Activated naive CD4-positive, alpha-beta T cell treated with anti-CD3 and anti-CD28 coated beads, Interleukin-2, amount 50 U/mL, for 24 hours (primary cell): ENCODE measurements around the gene SWI5.

Experiments used
- H3K27ac Mint-ChIP-seq: one replicate; pipeline ENCODE4 v1.8.0; 2021; ENCODE audit warnings: mild to moderate bottlenecking, mixed read lengths
- H3K27me3 Mint-ChIP-seq: one replicate; pipeline ENCODE4 v1.8.0; 2021; ENCODE audit warnings: mixed read lengths
- H3K36me3 Mint-ChIP-seq: one replicate; pipeline ENCODE4 v1.8.0; 2021; ENCODE audit warnings: mixed read lengths
- H3K4me1 Mint-ChIP-seq: one replicate; pipeline ENCODE4 v1.8.0; 2021; ENCODE audit warnings: mixed read lengths
- H3K4me3 Mint-ChIP-seq: one replicate; pipeline ENCODE4 v1.8.0; 2021; ENCODE audit warnings: mild to moderate bottlenecking, mixed read lengths
- H3K9me3 Mint-ChIP-seq: one replicate; pipeline ENCODE4 v1.8.0; 2021; ENCODE audit warnings: mixed read lengths

The SWI5 gene

DNA sequence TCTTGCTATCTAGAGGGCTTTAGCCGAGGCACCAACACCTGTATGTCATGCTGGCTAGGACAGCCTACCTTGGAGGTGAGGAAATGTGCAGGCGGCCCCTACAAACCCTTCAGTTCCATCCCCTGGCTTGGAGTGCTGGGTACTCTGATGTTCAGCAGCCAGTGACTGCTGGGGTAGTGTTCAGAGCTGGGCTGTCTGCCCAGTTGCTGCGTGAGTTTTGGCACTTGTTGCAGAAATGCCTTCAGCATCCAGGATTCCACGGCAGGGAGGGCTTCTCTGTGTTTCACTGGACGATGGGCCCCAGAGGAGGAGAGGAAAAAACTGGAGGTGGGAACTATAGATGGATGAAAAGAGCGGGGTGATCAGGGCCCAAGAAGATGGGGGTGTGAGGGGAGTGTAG lies 10.4 kb downstream of the SWI5 start:
- Mint-ChIP-seq H3K27ac (no peak overlapping the region), H3K9me3 (no peaks in the 10 kb centered on the region), H3K36me3 (peaks cover 5% of the 10 kb centered on the region), H3K4me3 (no peak overlapping the region), H3K27me3 (no peaks in the 10 kb centered on the region), H3K4me1 (no peaks in the 10 kb centered on the region)

DNA sequence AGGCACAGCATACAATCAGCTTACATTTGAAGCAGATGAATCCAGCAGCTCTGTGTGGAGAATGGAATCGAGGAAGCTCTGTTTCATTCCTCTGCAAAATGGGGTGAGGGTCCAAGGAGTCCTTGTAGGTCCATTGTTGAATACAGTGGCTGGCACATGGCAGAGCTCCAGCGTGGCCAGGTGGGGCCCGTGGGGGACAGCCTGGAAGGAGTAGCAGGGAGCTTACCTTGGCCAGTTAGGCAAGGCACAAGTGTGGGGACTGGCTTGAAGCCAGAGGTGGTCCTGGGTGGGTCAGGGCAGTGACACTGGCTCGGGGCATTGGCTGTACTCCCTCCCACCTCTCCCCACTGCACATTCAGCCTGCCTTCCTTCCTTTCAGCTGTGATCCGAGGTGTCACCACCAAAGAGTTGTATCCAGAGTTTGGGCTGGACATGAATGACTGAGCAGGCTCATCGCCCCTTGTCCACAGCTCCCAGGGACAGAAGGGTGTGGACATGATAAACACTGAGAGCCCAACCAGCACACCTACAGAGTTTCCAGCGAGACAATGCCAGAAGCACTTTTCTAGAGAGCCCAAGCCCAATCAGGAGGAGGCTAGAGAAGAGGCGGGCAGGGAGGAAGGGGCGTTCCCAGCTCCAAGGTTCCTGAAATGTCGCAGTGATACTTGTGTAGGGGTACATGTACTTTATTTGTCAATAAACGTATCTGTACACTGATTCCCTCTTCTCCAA lies 12.4 kb downstream of the SWI5 start:
- Mint-ChIP-seq H3K27ac (no peak overlapping the region), H3K4me1 (no peaks in the 10 kb centered on the region), H3K4me3 (no peak overlapping the region), H3K27me3 (no peaks in the 10 kb centered on the region), H3K9me3 (no peaks in the 10 kb centered on the region), H3K36me3 (peaks cover 5% of the 10 kb centered on the region)

DNA sequence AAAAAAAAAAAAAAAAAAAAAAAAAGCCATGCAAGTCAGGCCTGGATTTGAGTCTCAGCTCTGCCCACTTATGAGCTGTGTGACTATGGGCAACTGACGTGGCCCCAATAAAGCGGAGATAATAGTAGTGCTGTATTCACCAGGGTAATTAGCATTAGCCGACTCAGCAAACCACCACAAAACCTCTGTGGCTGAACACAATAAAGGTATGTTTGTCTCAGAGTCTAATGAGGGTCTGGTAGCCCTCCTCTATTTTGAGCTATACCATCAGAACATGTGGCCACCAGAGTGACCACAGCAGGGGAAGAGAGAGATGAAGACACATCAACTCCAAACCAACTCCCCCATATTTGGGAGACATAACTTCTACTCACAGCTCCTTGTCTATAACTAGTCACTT lies 15.9 kb downstream of the SWI5 start:
- H3K4me1 Mint-ChIP-seq, result no peaks in the 10 kb centered on the region
- no peak overlapping the region for H3K4me3 Mint-ChIP-seq
- no peak overlapping the region for H3K27ac Mint-ChIP-seq
- no peaks in the 10 kb centered on the region for H3K36me3 Mint-ChIP-seq
- no peaks in the 10 kb centered on the region for H3K27me3 Mint-ChIP-seq
- no peaks in the 10 kb centered on the region for H3K9me3 Mint-ChIP-seq

DNA sequence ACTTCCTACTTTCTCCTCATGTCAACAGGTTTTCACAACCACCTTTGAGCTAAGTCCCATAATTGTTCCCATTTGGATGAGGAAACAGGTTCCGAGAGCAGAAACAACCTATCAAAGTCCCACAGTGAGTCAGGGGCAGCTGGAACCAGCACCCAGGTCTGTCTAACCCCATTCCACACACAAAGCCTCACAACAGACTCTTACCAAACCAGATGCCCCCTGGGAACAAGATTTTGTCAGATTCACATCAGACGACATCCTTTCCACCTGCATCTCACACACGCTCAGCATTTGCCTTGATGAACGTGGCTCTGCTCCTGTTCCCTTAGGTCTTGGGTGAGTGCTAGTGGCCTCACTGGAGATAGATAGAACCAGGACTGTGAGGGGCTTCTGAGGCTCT lies 17.0 kb downstream of the SWI5 start:
- H3K27ac Mint-ChIP-seq, result no peak overlapping the region
- no peaks in the 10 kb centered on the region for H3K27me3 Mint-ChIP-seq
- H3K4me3 Mint-ChIP-seq, result no peak overlapping the region
- H3K4me1 Mint-ChIP-seq, result no peaks in the 10 kb centered on the region
- H3K36me3 Mint-ChIP-seq, result no peaks in the 10 kb centered on the region
- H3K9me3 Mint-ChIP-seq, result no peaks in the 10 kb centered on the region

DNA sequence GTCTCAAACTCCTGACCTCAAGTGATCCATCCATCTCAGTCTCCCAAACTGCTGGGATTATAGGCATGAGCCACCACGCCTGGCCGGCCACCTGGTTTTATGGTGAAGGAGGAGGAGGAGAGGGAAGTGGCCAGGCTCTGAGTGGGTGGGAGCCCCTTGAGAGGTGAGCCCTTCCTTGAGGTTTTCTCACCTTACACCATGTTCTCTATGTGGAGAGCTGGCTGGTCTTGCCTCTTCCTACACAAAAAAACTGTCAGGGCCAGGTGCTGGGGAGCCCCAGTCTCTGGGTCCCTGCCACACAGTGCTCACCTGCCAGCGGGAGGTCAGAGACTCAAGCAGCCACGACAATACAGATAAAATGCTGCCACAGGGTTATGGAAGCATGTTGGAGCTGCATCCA lies 18.1 kb downstream of the SWI5 start:
- Mint-ChIP-seq H3K4me1 (no peaks in the 10 kb centered on the region), H3K27me3 (no peaks in the 10 kb centered on the region), H3K4me3 (no peak overlapping the region), H3K9me3 (no peaks in the 10 kb centered on the region), H3K36me3 (no peaks in the 10 kb centered on the region), H3K27ac (no peak overlapping the region)

DNA sequence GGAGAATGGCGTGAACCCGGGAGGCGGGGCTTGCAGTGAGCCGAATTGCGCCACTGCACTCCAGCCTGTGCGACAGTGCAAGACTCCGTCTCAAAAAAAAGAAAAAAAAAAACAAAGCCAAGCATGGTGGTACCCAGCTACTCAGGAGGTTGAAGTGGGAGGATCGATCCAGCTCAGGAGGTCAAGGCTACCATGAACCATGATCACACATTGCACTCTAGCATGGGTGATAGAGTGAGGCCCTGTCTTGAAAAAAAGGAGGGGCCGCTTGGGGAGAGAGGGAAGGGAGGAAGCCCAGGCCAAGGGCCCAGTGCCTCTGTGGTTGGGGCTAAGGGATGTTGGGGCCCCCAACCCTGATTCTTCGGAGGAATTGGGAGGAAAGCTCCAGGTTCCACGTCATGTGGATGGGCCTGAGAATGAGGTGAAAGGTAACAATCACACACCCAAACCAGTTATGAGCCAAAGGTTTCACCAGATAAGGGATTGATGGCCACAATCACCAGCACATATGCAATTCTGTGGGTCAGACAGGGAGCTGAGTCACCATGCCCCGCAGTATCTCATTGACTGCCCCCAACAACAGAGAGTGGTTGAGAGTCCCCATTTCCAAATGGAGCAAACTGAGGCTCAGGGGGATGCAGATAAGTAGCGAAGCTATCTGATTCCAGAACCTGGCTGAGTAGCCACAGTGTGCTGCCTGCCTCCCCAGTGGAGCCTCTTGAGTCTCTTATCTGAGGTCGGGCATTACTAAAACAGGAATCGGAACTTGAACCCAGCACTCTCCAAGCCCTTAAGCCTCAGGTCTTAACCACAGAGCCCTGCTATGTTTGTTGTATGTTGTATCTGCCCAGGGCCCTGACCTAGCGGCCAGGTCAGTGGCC lies 20.5 kb downstream of the SWI5 start:
- Mint-ChIP-seq H3K4me1 (no peaks in the 10 kb centered on the region), H3K27ac (no peak overlapping the region), H3K36me3 (no peaks in the 10 kb centered on the region), H3K27me3 (no peaks in the 10 kb centered on the region), H3K4me3 (no peak overlapping the region), H3K9me3 (no peaks in the 10 kb centered on the region)

DNA sequence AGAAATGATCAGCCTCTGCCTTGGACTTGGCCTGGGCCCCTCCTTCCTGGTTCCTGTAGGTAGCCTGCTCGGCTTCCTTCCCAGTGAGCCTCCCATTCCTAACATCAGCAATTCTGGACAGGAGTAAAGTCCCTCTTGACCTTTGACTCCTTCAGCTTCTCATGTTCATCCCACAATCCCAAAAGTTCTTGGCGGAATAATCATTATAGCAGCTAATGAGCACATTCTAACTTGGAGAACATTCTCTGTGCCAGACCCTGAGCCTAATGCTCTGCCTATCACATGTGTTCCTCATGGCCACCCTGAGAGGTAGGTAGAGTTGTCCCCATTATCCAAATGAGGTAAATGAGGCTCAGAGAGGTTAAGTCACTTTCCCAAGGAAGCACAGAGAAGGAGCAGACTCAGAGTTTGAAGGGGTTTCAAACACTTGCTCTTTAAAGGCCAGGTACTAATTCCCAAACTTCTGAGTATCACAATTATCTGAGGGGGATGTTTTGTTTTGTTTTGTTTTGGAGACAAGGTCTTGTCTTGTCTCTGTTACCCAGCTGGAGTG lies 21.2 kb downstream of the SWI5 start:
- Mint-ChIP-seq H3K9me3 (no peaks in the 10 kb centered on the region), H3K4me1 (no peaks in the 10 kb centered on the region), H3K4me3 (no peak overlapping the region), H3K36me3 (no peaks in the 10 kb centered on the region), H3K27ac (no peak overlapping the region), H3K27me3 (no peaks in the 10 kb centered on the region)

DNA sequence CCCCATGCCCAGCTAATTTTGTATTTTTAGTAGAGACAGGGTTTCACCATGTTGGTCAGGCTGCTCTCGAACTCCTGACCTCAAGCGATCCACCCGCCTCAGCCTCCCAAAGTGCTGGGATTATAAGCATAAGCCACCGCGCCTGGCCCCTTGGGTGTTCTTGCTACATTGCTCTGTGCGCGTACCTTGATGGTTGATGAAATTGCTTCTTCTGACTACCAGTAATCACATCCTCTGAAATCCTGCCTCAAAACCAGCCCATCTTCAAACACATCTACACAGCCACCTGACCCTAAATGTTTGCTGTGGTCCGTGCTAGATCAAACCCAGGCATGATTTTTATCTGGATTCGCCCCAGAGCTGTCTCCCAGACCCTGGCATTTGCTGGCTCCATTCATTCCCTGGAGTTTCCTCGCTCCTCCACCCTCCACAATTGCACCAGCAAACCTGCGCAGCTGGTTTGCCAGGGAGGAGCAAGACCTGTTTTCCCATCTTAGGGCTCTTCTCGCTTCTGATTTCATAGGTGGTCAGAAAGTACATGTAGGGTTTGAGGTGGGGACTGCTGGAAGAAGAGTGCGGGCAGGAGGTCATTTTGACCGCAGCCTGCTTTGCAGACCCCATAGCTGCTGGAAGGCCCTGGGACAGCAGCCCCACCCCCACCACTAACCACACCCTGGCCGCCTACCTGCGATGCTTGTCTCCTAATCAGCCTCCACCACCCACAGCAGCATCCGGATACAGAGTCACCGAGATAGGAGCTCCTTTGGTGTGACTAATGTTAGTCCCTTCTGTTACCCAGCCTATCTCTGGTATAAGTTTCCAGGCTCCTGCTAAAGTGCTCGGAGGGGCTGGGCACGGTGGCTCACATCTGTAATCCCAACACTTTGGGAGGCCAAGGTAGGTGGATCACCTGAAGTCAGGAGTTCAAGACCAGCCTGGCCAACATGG lies 22.7 kb downstream of the SWI5 start:
- H3K36me3 Mint-ChIP-seq, result no peaks in the 10 kb centered on the region
- no peaks in the 10 kb centered on the region for H3K9me3 Mint-ChIP-seq
- H3K4me3 Mint-ChIP-seq, result no peak overlapping the region
- no peak overlapping the region for H3K27ac Mint-ChIP-seq
- no peaks in the 10 kb centered on the region for H3K4me1 Mint-ChIP-seq
- H3K27me3 Mint-ChIP-seq, result no peaks in the 10 kb centered on the region

DNA sequence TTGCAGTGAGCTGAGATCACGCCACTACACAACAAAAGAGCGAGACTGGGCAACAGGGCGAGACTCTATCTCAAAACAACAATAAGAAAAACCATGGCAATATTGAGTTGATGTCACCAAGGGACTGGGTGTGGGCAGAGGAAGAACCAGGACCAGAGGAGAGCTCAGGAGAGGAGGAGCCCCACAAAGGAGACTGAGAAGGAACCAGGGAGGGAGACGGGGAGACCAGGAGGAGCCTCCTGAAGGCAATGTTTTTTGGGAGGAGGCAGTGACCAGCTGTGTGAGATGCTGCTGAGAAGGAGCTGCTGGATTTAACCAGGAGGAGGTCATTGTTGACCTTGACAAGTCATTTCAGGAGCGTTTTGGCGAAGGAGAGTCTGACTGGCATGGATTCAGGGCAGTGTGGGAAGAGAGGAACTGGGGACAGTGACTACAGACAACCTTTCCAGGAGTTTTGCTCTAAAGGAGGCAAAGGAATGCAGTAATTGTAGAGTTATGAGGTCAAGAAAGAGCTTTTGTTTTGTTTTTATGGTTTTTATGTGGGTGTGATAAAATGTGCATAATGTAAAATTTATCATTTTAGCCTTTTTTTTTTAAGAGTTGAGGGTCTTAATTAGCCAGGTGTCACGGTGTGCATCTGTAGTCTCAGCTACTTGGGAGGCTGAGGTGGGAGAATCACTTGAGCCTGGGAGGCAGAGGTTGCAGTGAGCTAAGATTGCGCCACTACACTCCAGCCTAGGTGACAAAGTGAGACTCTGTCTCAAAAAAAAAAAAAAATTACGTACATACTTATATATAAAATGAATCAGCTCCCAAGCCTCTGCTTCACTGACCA lies 28.3 kb downstream of the SWI5 start:
- H3K27ac Mint-ChIP-seq, result peak overlapping the region; percentile 80
- no peaks in the 10 kb centered on the region for H3K9me3 Mint-ChIP-seq
- no peaks in the 10 kb centered on the region for H3K4me1 Mint-ChIP-seq
- H3K27me3 Mint-ChIP-seq, result no peaks in the 10 kb centered on the region
- H3K4me3 Mint-ChIP-seq, result no peak overlapping the region
- H3K36me3 Mint-ChIP-seq, result peaks cover 6% of the 10 kb centered on the region

DNA sequence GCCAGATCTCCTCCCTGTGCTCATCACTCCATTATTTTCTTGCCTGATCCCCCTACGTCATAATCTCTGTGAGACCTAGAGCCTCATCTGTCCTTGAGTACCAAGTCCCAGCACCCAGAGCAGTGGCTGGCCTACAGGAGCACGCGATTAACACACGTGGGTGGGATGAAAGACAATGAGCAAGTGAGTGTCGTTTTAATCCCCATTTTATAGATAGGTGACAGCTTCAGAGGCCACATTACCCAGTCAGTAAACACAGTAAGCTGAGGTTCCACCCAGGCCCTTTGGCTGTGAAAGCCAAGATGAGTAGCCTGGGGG lies 28.9 kb downstream of the SWI5 start:
- Mint-ChIP-seq H3K4me1 (no peaks in the 10 kb centered on the region), H3K36me3 (peaks cover 6% of the 10 kb centered on the region), H3K27ac (no peak overlapping the region), H3K27me3 (no peaks in the 10 kb centered on the region), H3K9me3 (no peaks in the 10 kb centered on the region), H3K4me3 (no peak overlapping the region)

DNA sequence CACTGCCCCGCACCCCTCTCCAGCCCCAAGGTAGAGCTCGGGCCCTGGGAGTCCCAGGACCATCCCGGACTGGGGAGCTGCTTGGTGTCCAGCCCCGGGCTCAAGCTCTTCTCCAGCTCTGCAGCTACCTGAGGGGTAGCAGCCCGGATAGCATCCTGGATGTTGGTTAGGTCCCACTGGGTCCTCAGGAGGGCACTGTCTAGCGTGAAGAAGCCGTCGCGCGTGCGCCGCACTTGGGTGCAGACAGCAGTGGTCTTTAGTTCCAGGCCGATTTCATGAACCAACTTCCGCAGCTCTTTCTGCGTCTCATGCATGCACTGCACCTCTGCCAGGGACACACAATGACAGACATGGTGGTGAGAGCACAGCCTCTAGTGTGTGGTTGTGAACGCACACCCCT lies 33.5 kb downstream of the SWI5 start:
- Mint-ChIP-seq H3K36me3 (peaks cover 6% of the 10 kb centered on the region), H3K9me3 (no peaks in the 10 kb centered on the region), H3K27me3 (no peaks in the 10 kb centered on the region), H3K4me1 (no peaks in the 10 kb centered on the region), H3K4me3 (no peak overlapping the region), H3K27ac (no peak overlapping the region)

DNA sequence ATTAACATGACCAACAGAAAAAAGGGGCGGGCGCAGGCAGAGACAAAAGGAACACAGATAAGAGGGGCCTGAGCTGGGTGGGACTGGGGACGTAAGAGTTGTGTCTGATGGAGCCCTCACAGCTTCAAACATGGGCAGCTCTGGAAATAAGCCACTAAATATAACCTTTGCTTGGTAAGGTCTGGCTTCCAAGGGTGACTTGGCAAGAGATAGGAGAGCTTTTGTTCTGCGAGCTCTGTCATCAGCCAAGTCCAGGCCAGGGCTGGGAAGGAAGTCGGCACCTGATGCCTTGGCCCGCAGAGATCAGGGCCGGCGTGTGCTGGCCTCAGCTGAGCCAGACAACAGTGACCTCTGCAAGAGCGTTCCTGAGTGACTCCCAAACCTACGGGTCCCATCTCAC lies 34.4 kb downstream of the SWI5 start:
- H3K9me3 Mint-ChIP-seq, result no peaks in the 10 kb centered on the region
- no peaks in the 10 kb centered on the region for H3K27me3 Mint-ChIP-seq
- peaks cover 6% of the 10 kb centered on the region for H3K36me3 Mint-ChIP-seq
- H3K4me3 Mint-ChIP-seq, result no peak overlapping the region
- H3K27ac Mint-ChIP-seq, result no peak overlapping the region
- no peaks in the 10 kb centered on the region for H3K4me1 Mint-ChIP-seq

DNA sequence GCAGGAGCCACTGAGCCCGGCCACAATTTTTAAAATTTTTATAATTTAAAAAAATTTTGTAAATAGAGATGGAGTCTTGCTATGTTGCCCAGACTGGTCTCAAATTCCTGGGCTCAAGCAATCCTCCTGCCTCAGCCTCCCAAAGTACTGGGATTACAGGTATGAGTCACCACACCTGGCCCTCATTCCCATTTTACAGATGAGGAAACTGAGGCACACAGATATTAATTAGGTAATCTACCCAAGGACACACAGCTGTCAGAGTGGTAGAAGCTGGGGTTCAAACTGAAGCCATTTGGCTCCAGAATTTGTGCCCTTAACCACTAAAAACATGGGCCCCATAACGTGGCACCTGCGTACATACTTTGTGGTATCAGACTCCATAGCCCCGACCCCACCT lies 38.6 kb downstream of the SWI5 start:
- no peaks in the 10 kb centered on the region for H3K36me3 Mint-ChIP-seq
- H3K4me1 Mint-ChIP-seq, result no peaks in the 10 kb centered on the region

DNA sequence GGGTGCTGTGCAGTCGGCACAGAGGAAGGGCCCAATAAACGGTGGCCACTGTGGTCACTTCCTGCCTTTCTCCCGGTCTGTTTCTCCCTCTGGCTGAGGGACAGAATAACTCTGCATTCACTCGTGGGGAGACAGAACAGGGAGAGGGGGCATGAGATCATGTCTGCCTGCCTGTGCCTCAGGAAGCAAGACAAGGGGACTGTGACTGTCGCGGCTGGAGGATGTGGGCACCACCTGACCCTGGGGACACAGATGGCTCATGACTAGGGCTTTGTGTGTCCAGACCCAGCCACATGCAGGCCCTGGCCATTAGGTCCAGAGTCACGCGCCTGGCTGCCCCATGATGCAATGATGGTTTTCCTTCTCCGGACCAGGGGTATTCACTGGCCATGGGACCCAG lies 40.3 kb downstream of the SWI5 start:
- Mint-ChIP-seq H3K27ac (no peak overlapping the region), H3K4me1 (no peaks in the 10 kb centered on the region), H3K36me3 (no peaks in the 10 kb centered on the region), H3K27me3 (no peaks in the 10 kb centered on the region), H3K4me3 (no peak overlapping the region), H3K9me3 (no peaks in the 10 kb centered on the region)

More for the DNA sequence above, 38.6 kb downstream of the SWI5 start:
- Mint-ChIP-seq H3K4me3 (no peak overlapping the region), H3K27ac (no peak overlapping the region), H3K9me3 (no peaks in the 10 kb centered on the region), H3K27me3 (no peaks in the 10 kb centered on the region)

DNA sequence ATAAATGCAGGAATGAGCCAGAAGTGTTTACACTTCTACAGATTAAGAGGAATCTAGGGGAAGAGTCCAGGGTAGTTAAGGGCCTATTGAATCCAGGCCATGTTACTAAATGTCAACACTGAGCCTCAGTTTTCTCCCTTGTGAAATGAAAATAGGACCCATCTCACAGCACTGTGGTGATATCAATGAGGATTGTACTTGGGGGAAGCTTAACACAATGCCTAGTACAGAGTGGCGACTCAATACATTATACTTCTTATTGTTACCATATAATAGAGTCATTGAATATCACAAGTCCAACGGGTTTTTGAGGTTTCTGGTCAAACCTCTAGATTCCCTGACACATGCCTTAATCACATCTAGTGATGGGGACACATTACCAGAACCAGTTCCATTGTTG lies 41.6 kb downstream of the SWI5 start:
- Mint-ChIP-seq H3K27me3 (no peaks in the 10 kb centered on the region), H3K36me3 (peaks cover 2% of the 10 kb centered on the region), H3K4me1 (no peaks in the 10 kb centered on the region), H3K4me3 (no peak overlapping the region), H3K27ac (no peak overlapping the region), H3K9me3 (no peaks in the 10 kb centered on the region)
